ENCODE data around the gene CEP68. TPM values are rescaled to one million over a fixed set of nuclear protein-coding genes. Genes with fewer than 3 reads are reported as not detected.
"Not testable (repeated sequence)": the region's sequence is repeated elsewhere in the genome, so short reads cannot be mapped to it uniquely, and the experiment has no call there.

Gene CEP68
- total RNA-seq, 4 donors from 2014 or later, result 17.5 to 53.4 (median 27.6) TPM

- Histone ChIP-seq H3K4me1 (peaks cover 45% of the 10 kb centered on the region), H3K36me3 (no peaks in the 10 kb centered on the region), H3K27ac (peak overlapping the region; percentile 99), H3K4me3 (peak overlapping the region; percentile 77), H3K27me3 (no peaks in the 10 kb centered on the region), H3K9me3 (no peaks in the 10 kb centered on the region)
- WGBS, result 0% methylated on average over 7 of the region's 29 CpGs
- no peak for TF ChIP-seq POLR2AphosphoS5 (IDR thresholded peaks at IDR 0.05)
- TF ChIP-seq EP300 (IDR thresholded peaks at IDR 0.05), result no peak
- no peak for TF ChIP-seq CTCF (IDR thresholded peaks at IDR 0.05)
- TF ChIP-seq POLR2A (IDR thresholded peaks at IDR 0.05), result no peak
- peak; percentile 81 to 84 for DNase-seq (ENCODE audit: low spot score in 2 of 2)
Measured at GRCh38 chr2:65129286-65129825, 73.1 kb downstream of the CEP68 start.

DNA sequence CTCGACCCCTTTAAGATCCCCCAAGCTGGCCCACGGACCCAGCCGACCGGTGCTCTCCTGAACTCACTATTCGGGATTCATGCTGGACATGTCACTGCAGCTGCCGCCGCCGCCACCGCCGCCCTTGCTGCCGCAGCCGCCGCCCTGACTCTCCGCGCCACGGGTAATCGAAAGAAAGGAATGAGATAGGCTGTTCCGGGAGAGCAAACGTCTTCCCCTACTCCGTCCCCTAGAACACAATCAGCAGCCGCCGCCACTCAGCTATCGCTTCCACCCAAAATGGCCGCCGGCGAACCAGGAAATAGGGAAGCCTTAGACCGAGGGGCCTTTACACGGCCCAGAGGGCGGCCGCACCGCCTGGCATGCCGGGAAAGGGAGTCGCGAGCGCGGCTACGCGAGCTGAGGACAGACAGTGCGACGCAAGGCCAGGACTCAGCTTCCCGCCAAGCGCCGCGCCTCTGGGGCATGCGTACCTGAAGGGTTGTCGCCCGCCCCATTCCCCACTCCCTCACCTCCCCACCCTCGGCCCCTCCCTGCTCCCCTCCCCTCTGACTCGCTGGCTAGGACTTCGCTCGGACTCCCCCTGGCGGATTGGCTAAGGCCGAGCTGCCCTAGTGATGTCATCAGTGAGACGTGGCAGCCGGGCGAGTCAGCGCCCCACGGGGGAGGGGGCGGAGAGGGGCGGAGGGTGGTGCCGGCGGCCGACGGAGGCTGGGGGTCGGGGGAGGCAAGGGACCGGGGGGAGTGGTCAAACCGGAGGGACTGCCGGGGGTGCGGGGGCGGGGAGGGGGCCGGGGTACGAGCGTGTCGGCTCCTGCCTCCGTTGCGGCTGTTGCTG lies 73.8 kb downstream of the CEP68 start, which contains the start of gene RAB1A:
Gene RAB1A, minus strand, starts transcription at position 281 of the 838 bp plus-strand sequence. Its CDS starts 191 bp downstream, at position 90.
- TF ChIP-seq CTCF (IDR thresholded peaks at IDR 0.05), result peak; percentile 11 to 63
- TF ChIP-seq EP300 (IDR thresholded peaks at IDR 0.05), result no peak
- TF ChIP-seq POLR2A (IDR thresholded peaks at IDR 0.05), result peak; percentile 86 to 92
- TF ChIP-seq POLR2AphosphoS5 (IDR thresholded peaks at IDR 0.05), result peak; percentile 88 to 94 (median 92)
- Histone ChIP-seq H3K27ac (peak within 1 kb of the TSS; percentile 99), H3K27me3 (no peaks in the 10 kb centered on the region), H3K36me3 (no peaks in the 10 kb centered on the region), H3K4me1 (peaks cover 38% of the 10 kb centered on the region), H3K9me3 (no peaks in the 10 kb centered on the region), H3K4me3 (peak within 1 kb of the TSS; percentile 77)
- DNase-seq (ENCODE audit: low spot score in 2 of 2), result peak; percentile 100
- under 1% methylated on average over 21 of the region's 76 CpGs for WGBS

GRCh38 chr2:65130664-65131175 lies 74.5 kb downstream of the CEP68 start:
- H3K27ac ChIP-seq, result peak overlapping the region; percentile 99
- no peaks in the 10 kb centered on the region for H3K36me3 ChIP-seq
- H3K9me3 ChIP-seq, result no peaks in the 10 kb centered on the region
- 12% methylated on average over 19 of the region's 19 CpGs for WGBS
- H3K27me3 ChIP-seq, result no peaks in the 10 kb centered on the region
- peak overlapping the region; percentile 77 for H3K4me3 ChIP-seq
- H3K4me1 ChIP-seq, result peaks cover 31% of the 10 kb centered on the region
- no peak for TF ChIP-seq POLR2AphosphoS5 (IDR thresholded peaks at IDR 0.05)
- TF ChIP-seq EP300 (IDR thresholded peaks at IDR 0.05), result no peak
- TF ChIP-seq POLR2A (IDR thresholded peaks at IDR 0.05), result no peak
- no peak for TF ChIP-seq CTCF (IDR thresholded peaks at IDR 0.05)
- DNase-seq (ENCODE audit: low spot score in 2 of 2), result no peak

- not testable (repeated sequence) for DNase-seq (ENCODE audit: low spot score in 2 of 2); H3K4me1 ChIP-seq; H3K27me3 ChIP-seq; H3K27ac ChIP-seq; H3K36me3 ChIP-seq; H3K4me3 ChIP-seq; H3K9me3 ChIP-seq
- 92% methylated on average over 15 of the region's 15 CpGs for WGBS
Measured at GRCh38 chr2:65132930-65133329, 76.7 kb downstream of the CEP68 start.

GRCh38 chr2:65133626-65134025 lies 77.4 kb downstream of the CEP68 start:
- H3K4me3 ChIP-seq, result no peak overlapping the region
- DNase-seq (ENCODE audit: low spot score in 2 of 2), result no peak
- H3K4me1 ChIP-seq, result peaks cover 2% of the 10 kb centered on the region
- H3K36me3 ChIP-seq, result no peaks in the 10 kb centered on the region
- H3K9me3 ChIP-seq, result no peaks in the 10 kb centered on the region
- 85% methylated on average over 4 of the region's 4 CpGs for WGBS
- TF ChIP-seq CTCF (IDR thresholded peaks at IDR 0.05), result no peak
- TF ChIP-seq EP300 (IDR thresholded peaks at IDR 0.05), result no peak
- no peak for TF ChIP-seq POLR2A (IDR thresholded peaks at IDR 0.05)
- no peak for TF ChIP-seq POLR2AphosphoS5 (IDR thresholded peaks at IDR 0.05)
- H3K27ac ChIP-seq, result no peak overlapping the region
- H3K27me3 ChIP-seq, result no peaks in the 10 kb centered on the region
